ENCODE measurements around the gene VPS13C.

DNA sequence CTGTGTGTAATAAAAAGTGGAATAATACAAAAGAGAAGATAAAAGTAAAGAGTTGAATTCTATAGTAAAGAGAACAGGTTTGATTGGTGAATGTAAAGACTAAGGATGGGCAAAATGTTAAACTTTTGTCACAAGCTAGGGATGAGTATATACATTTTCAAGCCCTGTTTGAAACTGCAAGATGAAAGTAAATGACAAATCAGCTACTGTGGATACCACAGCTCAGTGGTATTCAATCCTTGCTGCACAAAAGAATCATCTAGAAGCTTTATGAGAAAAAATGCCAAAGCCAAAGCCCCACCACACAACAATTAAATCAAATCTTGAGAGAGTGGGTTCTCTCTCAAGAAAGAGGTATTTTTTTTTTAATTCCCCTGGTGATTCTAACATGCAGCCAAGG is 67.7 kb downstream of the VPS13C start:
- no peak for TF ChIP-seq POLR2AphosphoS5 (IDR thresholded peaks at IDR 0.05; ENCODE audit: low read depth, low read length)
- TF ChIP-seq POLR2A (IDR thresholded peaks at IDR 0.05; ENCODE audit: low read depth, low read length): no peak
